Thyroid gland (tissue), 4 donors: ENCODE results near the gene PRKCA.

Source experiments
- CTCF ChIP-seq, 6 experiments: fragments of 200-600 bp in 3 of 6; fragments of 450-650 bp in 3 of 6; sonication (generic) in 3 of 6; IDR thresholded peaks; one replicate each; pipeline ENCODE4 v1.5.1; 2016 to 2019; ENCODE audit warnings: antibody characterized with exemption in 6 of 6, mild to moderate bottlenecking in 2 of 6, inconsistent platforms in 1 of 6, moderate library complexity in 1 of 6
- POLR2A ChIP-seq, 2 donors: fragments of 450-650 bp; IDR thresholded peaks; one replicate each; pipeline ENCODE4 v1.6.1; 2017; ENCODE audit warnings: antibody characterized with exemption in 2 of 2, mild to moderate bottlenecking in 2 of 2, moderate library complexity in 1 of 2

GRCh38 chr17:66755944-66756290 lies 453.5 kb downstream of the PRKCA start:
- TF ChIP-seq CTCF (IDR thresholded peaks at IDR 0.05) (no peak), POLR2A (IDR thresholded peaks at IDR 0.05) (no peak)
